GOT3 (cell line): ENCODE data around the gene LDAF1.
A peak's percentile ranks its signal among the peaks of the same experiment; 100 is the strongest.
"Not testable (repeated sequence)": the region's sequence is repeated elsewhere in the genome, so short reads cannot be mapped to it uniquely, and the experiment has no call there.

Experiments
- DNase-seq: peaks from one replicate; lab custom pipeline; 2025; ENCODE audit warnings: mixed read lengths; lab: John Stamatoyannopoulos, UW

Gene LDAF1

GRCh38 chr16:21158208-21159110 is at the start of gene LDAF1:
LDAF1 (plus strand) TSS chr16:21158674; CDS start chr16:21161183, 2,509 bp downstream.
- peak; percentile 39 for DNase-seq

- DNase-seq, result not testable (repeated sequence)
Observed at GRCh38 chr16:21115551-21115950, 42.9 kb upstream of the LDAF1 start.

GRCh38 chr16:21116148-21116693 is 42.3 kb upstream of the LDAF1 start:
- DNase-seq, result no peak

GRCh38 chr16:21117567-21117966 is 40.9 kb upstream of the LDAF1 start:
- DNase-seq, result no peak

GRCh38 chr16:21120976-21121520 is 37.4 kb upstream of the LDAF1 start:
- no peak for DNase-seq

- no peak for DNase-seq
Observed at GRCh38 chr16:21125191-21125590, 33.3 kb upstream of the LDAF1 start.

- DNase-seq, result no peak
Observed at GRCh38 chr16:21126518-21126917, 32.0 kb upstream of the LDAF1 start.

- DNase-seq, result no peak
Observed at GRCh38 chr16:21128991-21129390, 29.5 kb upstream of the LDAF1 start.

- DNase-seq, result no peak
Observed at GRCh38 chr16:21130811-21131210, 27.7 kb upstream of the LDAF1 start.

GRCh38 chr16:21134053-21134452 is 24.4 kb upstream of the LDAF1 start:
- no peak for DNase-seq

- DNase-seq, result no peak
Observed at GRCh38 chr16:21145738-21146137, 12.7 kb upstream of the LDAF1 start.

- no peak for DNase-seq
Observed at GRCh38 chr16:21150375-21151001, 8.0 kb upstream of the LDAF1 start, which contains the start of gene DNAH3. DNAH3 (minus strand) TSS chr16:21150846; CDS start chr16:21150319, 527 bp downstream.

GRCh38 chr16:21152160-21153030 is 6.1 kb upstream of the LDAF1 start:
- DNase-seq, result not testable (repeated sequence)

GRCh38 chr16:21153124-21153729 is 5.2 kb upstream of the LDAF1 start:
- DNase-seq, result not testable (repeated sequence)

- not testable (repeated sequence) for DNase-seq
Observed at GRCh38 chr16:21156011-21156410, 2.5 kb upstream of the LDAF1 start.

- no peak for DNase-seq
Observed at GRCh38 chr16:21156767-21157467, 1.6 kb upstream of the LDAF1 start.

- DNase-seq, result no peak
Observed at GRCh38 chr16:21157632-21158031, 842 bp upstream of the LDAF1 start.

- DNase-seq, result no peak
Observed at GRCh38 chr16:21159281-21159951, 942 bp downstream of the LDAF1 start.

GRCh38 chr16:21160276-21160675 is 1.8 kb downstream of the LDAF1 start:
- no peak for DNase-seq

- DNase-seq, result no peak
Observed at GRCh38 chr16:21161211-21161610, 2.7 kb downstream of the LDAF1 start.
